HepG2 (cell line): ENCODE measurements around the gene THRA. TPM values are rescaled to one million over a fixed set of nuclear protein-coding genes. Genes with fewer than 3 reads are reported as not detected.

Experiments used
- ARNT2 ChIP-seq: sonication (generic); formaldehyde crosslinking; IDR thresholded peaks from 2 replicates; pipeline ENCODE4 v1.8.0; 2022; ENCODE audit warnings: mild to moderate bottlenecking, low read depth, missing genetic modification reagents, moderate library complexity
- SNAPC5 ChIP-seq: sonication (generic); formaldehyde crosslinking; IDR thresholded peaks from 2 replicates; pipeline ENCODE4 v1.8.1; 2023; ENCODE audit warnings: mild to moderate bottlenecking, missing genetic modification reagents, borderline replicate concordance
- ZHX1 ChIP-seq: sonication (generic); formaldehyde crosslinking; IDR thresholded peaks from 2 replicates; pipeline ENCODE4 v1.8.1; 2022; ENCODE audit warnings: low read depth, mild to moderate bottlenecking, missing genetic modification reagents
- ZIK1 ChIP-seq: sonication (generic); formaldehyde crosslinking; IDR thresholded peaks from 2 replicates; pipeline ENCODE4 v1.5.0; 2020; ENCODE audit warnings: mild to moderate bottlenecking, low read depth, missing genetic modification reagents, borderline replicate concordance
- ZNF512 ChIP-seq: sonication (generic); formaldehyde crosslinking; IDR thresholded peaks from 2 replicates; pipeline ENCODE4 v1.4.0; 2020; ENCODE audit warnings: mild to moderate bottlenecking, missing genetic modification reagents
- ZNF589 ChIP-seq: sonication (generic); formaldehyde crosslinking; conservative IDR thresholded peaks from 2 replicates; pipeline ENCODE4 v1.8.0; 2022; ENCODE audit warnings: mild to moderate bottlenecking, moderate library complexity, missing genetic modification reagents
- polyA plus RNA-seq, 8 experiments: library from polyadenylated mRNA; depleted of rRNA in 3 of 8; stranded (reverse) in 7 of 8; unstranded in 1 of 8; fragments of >200 nt; fragmentation: Illumina TruSeq in 4 of 8; extraction: Trizol in 4 of 8; gene quantifications; 2 replicates each; pipeline versions ENCODE4 v1.2.1 to v1.2.3, GENCODE V29; 2011 to 2016; ENCODE audit warnings: low read depth in 4 of 8, missing spikeins in 1 of 8, mixed read lengths in 1 of 8; ENCODE audit not compliant: insufficient read depth in 1 of 8
- total RNA-seq, 5 experiments: library from RNA; depleted of rRNA; stranded (reverse); fragments of >200 nt; fragmentation: Illumina TruSeq; extraction: Trizol; gene quantifications; 2 replicates each; pipeline ENCODE4 v1.2.3, GENCODE V29; 2016; ENCODE audit warnings: low read depth in 1 of 5
- TF ChIP-seq, protein P1 (sequence below): sonication (generic); formaldehyde crosslinking; IDR thresholded peaks from 2 replicates; pipeline ENCODE4 v1.4.0; 2020; ENCODE audit warnings: mild to moderate bottlenecking, missing genetic modification reagents, borderline replicate concordance
- TF ChIP-seq, protein P2 (sequence below): sonication (generic); formaldehyde crosslinking; IDR thresholded peaks from 2 replicates; pipeline ENCODE4 v1.8.0; 2022; ENCODE audit warnings: missing genetic modification reagents, mild to moderate bottlenecking, moderate library complexity, borderline replicate concordance
- TF ChIP-seq, protein P3 (sequence below): sonication (generic); formaldehyde crosslinking; IDR thresholded peaks from 2 replicates; pipeline ENCODE4 v1.4.0; 2020; ENCODE audit warnings: missing genetic modification reagents, borderline replicate concordance

Gene THRA
- total and polyA plus RNA-seq, 2 of the 13 experiments (the other 11 are each of a cell fraction or from before 2014, with no cell fraction given) = 8.0 to 9.9 TPM

DNA sequence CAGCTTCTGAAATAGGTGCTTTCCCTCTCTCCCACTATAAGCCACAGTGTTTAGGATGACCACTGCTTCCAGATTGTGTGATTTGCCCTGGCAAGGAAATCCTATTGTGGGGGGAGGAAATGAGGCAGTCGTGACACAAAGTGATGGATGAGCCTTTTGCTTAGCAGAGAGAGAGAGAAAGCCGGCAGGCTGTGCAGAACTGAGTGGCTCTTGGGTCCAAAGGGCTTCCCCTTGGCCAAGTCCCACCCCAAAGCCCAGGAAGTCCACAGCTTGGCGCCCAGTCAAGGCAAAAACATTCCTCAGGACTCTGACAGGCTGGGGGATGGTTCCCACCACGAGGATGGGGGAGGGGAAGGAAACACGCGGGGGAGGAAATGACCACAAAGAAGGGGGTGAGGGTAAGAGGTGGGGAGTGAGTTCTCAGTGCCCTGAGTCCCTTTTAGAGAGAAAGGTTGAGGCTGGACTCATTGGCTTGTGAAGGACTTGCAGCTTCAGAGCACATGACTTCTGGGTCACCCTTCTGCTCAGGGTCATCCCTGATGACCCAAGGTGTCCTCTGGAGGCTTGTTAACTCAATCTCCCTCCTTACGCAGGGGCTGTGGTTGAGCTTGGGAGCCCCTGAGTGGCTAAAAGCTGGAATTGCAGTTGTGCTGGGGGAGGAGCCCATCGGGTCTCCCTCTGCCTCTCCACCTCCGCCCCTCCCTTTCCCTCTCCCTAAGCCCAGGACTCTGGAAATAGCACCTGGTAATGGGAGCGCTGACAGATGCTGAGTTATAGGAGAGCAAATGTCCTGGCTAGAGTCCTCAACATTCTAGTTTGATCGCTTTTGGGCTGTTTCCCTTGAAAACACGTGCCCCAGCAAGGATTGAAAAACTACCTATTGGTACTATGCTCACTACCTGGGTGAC is 48.7 kb downstream of the THRA start (continued):
- TF ChIP-seq, protein P1, sequence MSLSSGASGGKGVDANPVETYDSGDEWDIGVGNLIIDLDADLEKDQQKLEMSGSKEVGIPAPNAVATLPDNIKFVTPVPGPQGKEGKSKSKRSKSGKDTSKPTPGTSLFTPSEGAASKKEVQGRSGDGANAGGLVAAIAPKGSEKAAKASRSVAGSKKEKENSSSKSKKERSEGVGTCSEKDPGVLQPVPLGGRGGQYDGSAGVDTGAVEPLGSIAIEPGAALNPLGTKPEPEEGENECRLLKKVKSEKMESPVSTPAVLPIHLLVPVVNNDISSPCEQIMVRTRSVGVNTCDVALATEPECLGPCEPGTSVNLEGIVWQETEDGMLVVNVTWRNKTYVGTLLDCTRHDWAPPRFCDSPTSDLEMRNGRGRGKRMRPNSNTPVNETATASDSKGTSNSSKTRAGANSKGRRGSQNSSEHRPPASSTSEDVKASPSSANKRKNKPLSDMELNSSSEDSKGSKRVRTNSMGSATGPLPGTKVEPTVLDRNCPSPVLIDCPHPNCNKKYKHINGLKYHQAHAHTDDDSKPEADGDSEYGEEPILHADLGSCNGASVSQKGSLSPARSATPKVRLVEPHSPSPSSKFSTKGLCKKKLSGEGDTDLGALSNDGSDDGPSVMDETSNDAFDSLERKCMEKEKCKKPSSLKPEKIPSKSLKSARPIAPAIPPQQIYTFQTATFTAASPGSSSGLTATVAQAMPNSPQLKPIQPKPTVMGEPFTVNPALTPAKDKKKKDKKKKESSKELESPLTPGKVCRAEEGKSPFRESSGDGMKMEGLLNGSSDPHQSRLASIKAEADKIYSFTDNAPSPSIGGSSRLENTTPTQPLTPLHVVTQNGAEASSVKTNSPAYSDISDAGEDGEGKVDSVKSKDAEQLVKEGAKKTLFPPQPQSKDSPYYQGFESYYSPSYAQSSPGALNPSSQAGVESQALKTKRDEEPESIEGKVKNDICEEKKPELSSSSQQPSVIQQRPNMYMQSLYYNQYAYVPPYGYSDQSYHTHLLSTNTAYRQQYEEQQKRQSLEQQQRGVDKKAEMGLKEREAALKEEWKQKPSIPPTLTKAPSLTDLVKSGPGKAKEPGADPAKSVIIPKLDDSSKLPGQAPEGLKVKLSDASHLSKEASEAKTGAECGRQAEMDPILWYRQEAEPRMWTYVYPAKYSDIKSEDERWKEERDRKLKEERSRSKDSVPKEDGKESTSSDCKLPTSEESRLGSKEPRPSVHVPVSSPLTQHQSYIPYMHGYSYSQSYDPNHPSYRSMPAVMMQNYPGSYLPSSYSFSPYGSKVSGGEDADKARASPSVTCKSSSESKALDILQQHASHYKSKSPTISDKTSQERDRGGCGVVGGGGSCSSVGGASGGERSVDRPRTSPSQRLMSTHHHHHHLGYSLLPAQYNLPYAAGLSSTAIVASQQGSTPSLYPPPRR (CRISPR knock-in tag) = peak; percentile 81
- TF ChIP-seq ZNF512 (CRISPR knock-in tag) = no peak
- TF ChIP-seq ZIK1 (CRISPR knock-in tag) = 0 out of 2 replicates have a peak, but pooled peaks have one; percentile 65
- peak; percentile 63; the same call in 1 of the 2 replicates for TF ChIP-seq ARNT2
- TF ChIP-seq ZNF589 = no peak
- TF ChIP-seq ZHX1 = no peak
- no peak for TF ChIP-seq SNAPC5 (CRISPR knock-in tag)
- TF ChIP-seq, protein P2, sequence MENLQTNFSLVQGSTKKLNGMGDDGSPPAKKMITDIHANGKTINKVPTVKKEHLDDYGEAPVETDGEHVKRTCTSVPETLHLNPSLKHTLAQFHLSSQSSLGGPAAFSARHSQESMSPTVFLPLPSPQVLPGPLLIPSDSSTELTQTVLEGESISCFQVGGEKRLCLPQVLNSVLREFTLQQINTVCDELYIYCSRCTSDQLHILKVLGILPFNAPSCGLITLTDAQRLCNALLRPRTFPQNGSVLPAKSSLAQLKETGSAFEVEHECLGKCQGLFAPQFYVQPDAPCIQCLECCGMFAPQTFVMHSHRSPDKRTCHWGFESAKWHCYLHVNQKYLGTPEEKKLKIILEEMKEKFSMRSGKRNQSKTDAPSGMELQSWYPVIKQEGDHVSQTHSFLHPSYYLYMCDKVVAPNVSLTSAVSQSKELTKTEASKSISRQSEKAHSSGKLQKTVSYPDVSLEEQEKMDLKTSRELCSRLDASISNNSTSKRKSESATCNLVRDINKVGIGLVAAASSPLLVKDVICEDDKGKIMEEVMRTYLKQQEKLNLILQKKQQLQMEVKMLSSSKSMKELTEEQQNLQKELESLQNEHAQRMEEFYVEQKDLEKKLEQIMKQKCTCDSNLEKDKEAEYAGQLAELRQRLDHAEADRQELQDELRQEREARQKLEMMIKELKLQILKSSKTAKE (CRISPR knock-in tag) = no peak
- TF ChIP-seq, protein P3, sequence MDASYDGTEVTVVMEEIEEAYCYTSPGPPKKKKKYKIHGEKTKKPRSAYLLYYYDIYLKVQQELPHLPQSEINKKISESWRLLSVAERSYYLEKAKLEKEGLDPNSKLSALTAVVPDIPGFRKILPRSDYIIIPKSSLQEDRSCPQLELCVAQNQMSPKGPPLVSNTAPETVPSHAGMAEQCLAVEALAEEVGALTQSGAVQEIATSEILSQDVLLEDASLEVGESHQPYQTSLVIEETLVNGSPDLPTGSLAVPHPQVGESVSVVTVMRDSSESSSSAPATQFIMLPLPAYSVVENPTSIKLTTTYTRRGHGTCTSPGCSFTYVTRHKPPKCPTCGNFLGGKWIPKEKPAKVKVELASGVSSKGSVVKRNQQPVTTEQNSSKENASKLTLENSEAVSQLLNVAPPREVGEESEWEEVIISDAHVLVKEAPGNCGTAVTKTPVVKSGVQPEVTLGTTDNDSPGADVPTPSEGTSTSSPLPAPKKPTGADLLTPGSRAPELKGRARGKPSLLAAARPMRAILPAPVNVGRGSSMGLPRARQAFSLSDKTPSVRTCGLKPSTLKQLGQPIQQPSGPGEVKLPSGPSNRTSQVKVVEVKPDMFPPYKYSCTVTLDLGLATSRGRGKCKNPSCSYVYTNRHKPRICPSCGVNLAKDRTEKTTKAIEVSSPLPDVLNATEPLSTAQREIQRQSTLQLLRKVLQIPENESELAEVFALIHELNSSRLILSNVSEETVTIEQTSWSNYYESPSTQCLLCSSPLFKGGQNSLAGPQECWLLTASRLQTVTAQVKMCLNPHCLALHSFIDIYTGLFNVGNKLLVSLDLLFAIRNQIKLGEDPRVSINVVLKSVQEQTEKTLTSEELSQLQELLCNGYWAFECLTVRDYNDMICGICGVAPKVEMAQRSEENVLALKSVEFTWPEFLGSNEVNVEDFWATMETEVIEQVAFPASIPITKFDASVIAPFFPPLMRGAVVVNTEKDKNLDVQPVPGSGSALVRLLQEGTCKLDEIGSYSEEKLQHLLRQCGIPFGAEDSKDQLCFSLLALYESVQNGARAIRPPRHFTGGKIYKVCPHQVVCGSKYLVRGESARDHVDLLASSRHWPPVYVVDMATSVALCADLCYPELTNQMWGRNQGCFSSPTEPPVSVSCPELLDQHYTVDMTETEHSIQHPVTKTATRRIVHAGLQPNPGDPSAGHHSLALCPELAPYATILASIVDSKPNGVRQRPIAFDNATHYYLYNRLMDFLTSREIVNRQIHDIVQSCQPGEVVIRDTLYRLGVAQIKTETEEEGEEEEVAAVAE (CRISPR knock-in tag) = peak; percentile 83
